Smooth muscle cell (in vitro differentiated cells): ENCODE measurements around the gene NAMPT. TPM values are rescaled to one million over a fixed set of nuclear protein-coding genes. Genes with fewer than 3 reads are reported as not detected.

Source experiments
- DNase-seq: peaks from one replicate; lab custom pipeline; 2025; ENCODE audit not compliant: unreplicated experiment; lab: John Stamatoyannopoulos, UW
- H2AFZ ChIP-seq: fragments of 200-600 bp; sonication (generic); 2 replicates; pipeline ENCODE4 v1.6.0; 2016; ENCODE audit warnings: antibody characterized with exemption, low read depth, mild to moderate bottlenecking
- H3F3A ChIP-seq: fragments of 200-600 bp; sonication (generic); 2 replicates; pipeline ENCODE4 v1.6.0; 2017; ENCODE audit warnings: antibody characterized with exemption, low read depth
- H3K27ac ChIP-seq: fragments of 200-600 bp; sonication (generic); 2 replicates; pipeline ENCODE4 v1.5.1; 2016; ENCODE audit warnings: low read depth, mild to moderate bottlenecking
- H3K27me3 ChIP-seq: fragments of 200-600 bp; sonication (generic); 2 replicates; pipeline ENCODE4 v1.6.1; 2016; ENCODE audit warnings: low read depth, mild to moderate bottlenecking
- H3K36me3 ChIP-seq: fragments of 200-600 bp; sonication (generic); 2 replicates; pipeline ENCODE4 v1.5.1; 2016; ENCODE audit warnings: low read depth
- H3K4me1 ChIP-seq: fragments of 200-600 bp; sonication (generic); 2 replicates; pipeline ENCODE4 v1.5.1; 2016; ENCODE audit warnings: low read depth
- H3K4me2 ChIP-seq: fragments of 200-600 bp; sonication (generic); 2 replicates; pipeline ENCODE4 v1.6.0; 2016; ENCODE audit warnings: mild to moderate bottlenecking
- H3K4me3 ChIP-seq: fragments of 200-600 bp; sonication (generic); 2 replicates; pipeline ENCODE4 v1.5.1; 2016; ENCODE audit warnings: mild to moderate bottlenecking
- H3K79me2 ChIP-seq: fragments of 200-600 bp; sonication (generic); 2 replicates; pipeline ENCODE4 v1.6.0; 2016; ENCODE audit warnings: low read depth, mild to moderate bottlenecking
- H3K9ac ChIP-seq: fragments of 200-600 bp; sonication (generic); 2 replicates; pipeline ENCODE4 v1.6.0; 2016; ENCODE audit warnings: low read depth
- H3K9me3 ChIP-seq: fragments of 200-600 bp; sonication (generic); replicated peaks from 2 replicates; pipeline ENCODE4 v1.5.1; 2016; ENCODE audit warnings: low read depth
- H4K20me1 ChIP-seq: fragments of 200-600 bp; sonication (generic); 2 replicates; pipeline ENCODE4 v1.6.0; 2016; ENCODE audit warnings: low read depth
- WGBS: methylation state at CpG from one replicate; pipeline ENCODE4 v1.1.7; 2016; ENCODE audit warnings: low lambda C conversion rate; 5-methylcytosine and 5-hydroxymethylcytosine counted together
- polyA plus RNA-seq: library from polyadenylated mRNA; unstranded; fragments of >200 nt; fragmentation: Nextera tagmentation; extraction: Ambion mirVana; gene quantifications from 2 replicates; pipeline ENCODE4 v1.2.1, GENCODE V29; 2016
- total RNA-seq: library from RNA; depleted of rRNA; stranded (reverse); fragments of >200 nt; gene quantifications from 2 replicates; pipeline ENCODE4 v1.2.3, GENCODE V29; 2014
- TF ChIP-seq, protein P1 (sequence below): fragments of 200-600 bp; sonication (generic); IDR thresholded peaks from 2 replicates; pipeline ENCODE4 v1.5.1; 2017; ENCODE audit warnings: borderline replicate concordance, mild to moderate bottlenecking, antibody characterized with exemption; ENCODE audit not compliant: insufficient read depth, poor library complexity, severe bottlenecking

The NAMPT gene
- total and polyA plus RNA-seq, 2 experiments from 2014 or later, result 49.1 to 189 TPM

- H3K27ac ChIP-seq, result peak overlapping the region; percentile 19
- H3K9ac ChIP-seq, result no peak overlapping the region
- 38% methylated on average over 2 of the region's 2 CpGs for WGBS
- no peaks in the 10 kb centered on the region for H3K79me2 ChIP-seq
- no peak for DNase-seq
- peaks cover 6% of the 10 kb centered on the region for H3F3A ChIP-seq
- H2AFZ ChIP-seq, result no peak overlapping the region
- no peak overlapping the region for H3K4me2 ChIP-seq
- no peak overlapping the region for H3K4me3 ChIP-seq
- no peaks in the 10 kb centered on the region for H3K27me3 ChIP-seq
- TF ChIP-seq, protein P1, sequence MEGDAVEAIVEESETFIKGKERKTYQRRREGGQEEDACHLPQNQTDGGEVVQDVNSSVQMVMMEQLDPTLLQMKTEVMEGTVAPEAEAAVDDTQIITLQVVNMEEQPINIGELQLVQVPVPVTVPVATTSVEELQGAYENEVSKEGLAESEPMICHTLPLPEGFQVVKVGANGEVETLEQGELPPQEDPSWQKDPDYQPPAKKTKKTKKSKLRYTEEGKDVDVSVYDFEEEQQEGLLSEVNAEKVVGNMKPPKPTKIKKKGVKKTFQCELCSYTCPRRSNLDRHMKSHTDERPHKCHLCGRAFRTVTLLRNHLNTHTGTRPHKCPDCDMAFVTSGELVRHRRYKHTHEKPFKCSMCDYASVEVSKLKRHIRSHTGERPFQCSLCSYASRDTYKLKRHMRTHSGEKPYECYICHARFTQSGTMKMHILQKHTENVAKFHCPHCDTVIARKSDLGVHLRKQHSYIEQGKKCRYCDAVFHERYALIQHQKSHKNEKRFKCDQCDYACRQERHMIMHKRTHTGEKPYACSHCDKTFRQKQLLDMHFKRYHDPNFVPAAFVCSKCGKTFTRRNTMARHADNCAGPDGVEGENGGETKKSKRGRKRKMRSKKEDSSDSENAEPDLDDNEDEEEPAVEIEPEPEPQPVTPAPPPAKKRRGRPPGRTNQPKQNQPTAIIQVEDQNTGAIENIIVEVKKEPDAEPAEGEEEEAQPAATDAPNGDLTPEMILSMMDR, result no peak
- H4K20me1 ChIP-seq, result peaks cover 44% of the 10 kb centered on the region
- H3K9me3 ChIP-seq, result no peaks in the 10 kb centered on the region
- no peaks in the 10 kb centered on the region for H3K4me1 ChIP-seq
- H3K36me3 ChIP-seq, result peaks cover 13% of the 10 kb centered on the region
Measured at GRCh38 chr7:106260136-106260561, 24.6 kb downstream of the NAMPT start.

DNA sequence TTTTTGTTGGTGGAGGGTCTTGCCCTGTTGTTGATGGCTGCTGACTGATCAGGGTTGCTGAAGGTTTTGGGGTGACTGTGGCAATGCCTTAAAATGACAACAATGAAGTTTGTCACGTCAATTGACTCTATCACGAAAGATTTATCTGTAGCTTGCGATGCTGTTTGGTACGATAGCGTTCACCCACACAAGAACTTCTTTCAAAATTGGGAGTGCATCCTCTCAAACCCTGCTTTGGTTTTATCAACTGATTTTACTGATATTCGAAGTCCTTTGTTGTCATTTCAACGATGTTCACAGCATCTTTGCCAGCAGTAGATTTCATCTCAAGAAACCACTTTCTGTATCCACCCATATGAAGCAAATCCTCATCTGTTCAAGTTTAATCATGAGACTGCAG lies 26.0 kb downstream of the NAMPT start:
- Histone ChIP-seq H3K4me1 (no peaks in the 10 kb centered on the region), H3K4me3 (no peak overlapping the region), H3K27me3 (no peaks in the 10 kb centered on the region), H3K4me2 (no peak overlapping the region), H3K9me3 (no peaks in the 10 kb centered on the region), H2AFZ (no peak overlapping the region), H4K20me1 (peaks cover 43% of the 10 kb centered on the region), H3K27ac (no peak overlapping the region), H3F3A (peaks cover 6% of the 10 kb centered on the region), H3K9ac (no peak overlapping the region), H3K36me3 (peaks cover 7% of the 10 kb centered on the region), H3K79me2 (no peaks in the 10 kb centered on the region)
- WGBS, result 82% methylated on average over 7 of the region's 7 CpGs
- TF ChIP-seq, protein P1, result no peak
- DNase-seq, result no peak

- peaks cover 15% of the 10 kb centered on the region for H3K36me3 ChIP-seq
- H3K9me3 ChIP-seq, result no peaks in the 10 kb centered on the region
- H3K27ac ChIP-seq, result no peak overlapping the region
- no peak for DNase-seq
- peaks cover 6% of the 10 kb centered on the region for H3F3A ChIP-seq
- no peak overlapping the region for H3K9ac ChIP-seq
- 97% methylated on average over 3 of the region's 3 CpGs for WGBS
- H2AFZ ChIP-seq, result no peak overlapping the region
- H3K4me3 ChIP-seq, result no peak overlapping the region
- H3K4me1 ChIP-seq, result no peaks in the 10 kb centered on the region
- TF ChIP-seq, protein P1, result no peak
- no peak overlapping the region for H3K4me2 ChIP-seq
- no peaks in the 10 kb centered on the region for H3K79me2 ChIP-seq
- no peaks in the 10 kb centered on the region for H3K27me3 ChIP-seq
- H4K20me1 ChIP-seq, result peaks cover 41% of the 10 kb centered on the region
Measured at GRCh38 chr7:106257752-106258151, 27.0 kb downstream of the NAMPT start.

DNA sequence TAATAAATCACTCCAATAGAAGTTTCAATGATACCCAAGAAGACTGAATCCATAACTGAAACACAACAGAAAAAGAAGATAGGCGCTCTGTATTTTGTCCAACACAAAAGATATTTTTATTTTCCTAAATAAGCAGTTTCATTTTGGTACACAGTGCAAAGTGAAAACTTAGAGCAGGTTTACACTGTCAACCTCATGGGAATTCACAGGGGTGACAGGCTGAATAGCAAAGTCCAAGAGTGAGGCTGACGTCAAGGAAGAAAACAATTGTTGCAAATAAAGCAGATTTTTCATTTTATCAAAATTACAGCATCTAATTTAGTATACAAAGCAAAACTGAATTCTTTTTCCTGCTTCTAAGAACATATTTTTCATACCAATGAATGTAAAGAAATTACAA lies 28.6 kb downstream of the NAMPT start:
- Histone ChIP-seq H3K4me1 (no peaks in the 10 kb centered on the region), H3K27me3 (no peaks in the 10 kb centered on the region), H3K36me3 (peaks cover 31% of the 10 kb centered on the region), H2AFZ (no peak overlapping the region), H3K4me3 (no peak overlapping the region), H3K79me2 (no peaks in the 10 kb centered on the region), H3K9ac (no peak overlapping the region), H3F3A (peaks cover 6% of the 10 kb centered on the region), H3K4me2 (no peak overlapping the region), H3K9me3 (no peaks in the 10 kb centered on the region), H4K20me1 (peaks cover 29% of the 10 kb centered on the region), H3K27ac (no peak overlapping the region)
- TF ChIP-seq, protein P1, result no peak
- no peak for DNase-seq
- 97% methylated on average over 2 of the region's 2 CpGs for WGBS
